IMR-90 (cell line): ENCODE data around the gene KIF3B. TPM values are rescaled to one million over a fixed set of nuclear protein-coding genes. Genes with fewer than 3 reads are reported as not detected.

Experiments used
- ATAC-seq: fragments of 200-7000 bp; cut with Tn5 transposase; 2 replicates; pipeline ENCODE4 v1.9.1; 2020; ENCODE audit warnings: low read depth, mild to moderate bottlenecking, moderate library complexity
- BruUV-seq: library from RNA; stranded (reverse); fragments of 400-500 nt; replicated peaks from 2 replicates; lab custom pipeline; 2021; lab: Mats Ljungman, UMichigan
- CTCF ChIA-PET: fragments of 300-600 bp; formaldehyde crosslinking; extraction: SDS; loops from one replicate; lab custom pipeline; 2021; ENCODE audit warnings: antibody characterized with exemption; lab: Yijun Ruan, JAX
- POLR2A ChIA-PET: fragments of 300-600 bp; sonication (Branson Sonifier 250); formaldehyde crosslinking; loops from one replicate; lab custom pipeline; 2022; ENCODE audit warnings: antibody characterized with exemption; ENCODE audit not compliant: unreplicated experiment; lab: Charles Lee
- DNase-seq: peaks from one replicate; pipeline ENCODE4 v3.0.0; 2013
- H2AFZ ChIP-seq: replicated peaks from 2 replicates; pipeline ENCODE3; 2013; ENCODE audit warnings: low read length, mild to moderate bottlenecking; ENCODE audit not compliant: poor library complexity
- H2AK5ac ChIP-seq: 2 replicates; pipeline ENCODE4 v1.6.1; 2013; ENCODE audit warnings: low read depth, low read length, inconsistent platforms
- H2AK9ac ChIP-seq: replicated peaks from 2 replicates; pipeline ENCODE3; 2013; ENCODE audit warnings: mild to moderate bottlenecking, low read depth, low read length, moderate library complexity; ENCODE audit not compliant: poor library complexity
- H2BK120ac ChIP-seq: 2 replicates; pipeline ENCODE4 v1.6.1; 2013; ENCODE audit warnings: low read depth, low read length, inconsistent platforms
- H2BK15ac ChIP-seq: 3 replicates; pipeline ENCODE4 v1.6.1; 2013; ENCODE audit warnings: low read depth, low read length, inconsistent platforms
- H2BK20ac ChIP-seq: 2 replicates; pipeline ENCODE4 v1.6.1; 2013; ENCODE audit warnings: low read depth, mild to moderate bottlenecking, inconsistent platforms, low read length, moderate library complexity
- H2BK5ac ChIP-seq: 2 replicates; pipeline ENCODE4 v1.6.1; 2013; ENCODE audit warnings: mild to moderate bottlenecking, low read depth, low read length, inconsistent platforms; ENCODE audit not compliant: poor library complexity, severe bottlenecking
- H3K14ac ChIP-seq: replicated peaks from 2 replicates; pipeline ENCODE4 v1.6.1; 2013; ENCODE audit warnings: low read depth, low read length, inconsistent platforms
- H3K18ac ChIP-seq: 2 replicates; pipeline ENCODE4 v1.6.1; 2013; ENCODE audit warnings: low read depth, low read length, control low read depth
- H3K23ac ChIP-seq: 2 replicates; pipeline ENCODE4 v1.6.1; 2013; ENCODE audit warnings: low read depth, low read length, inconsistent platforms
- H3K27ac ChIP-seq: 2 replicates; pipeline ENCODE4 v1.5.1; 2013; ENCODE audit warnings: mild to moderate bottlenecking, control low read depth, low read length; ENCODE audit not compliant: insufficient read depth
- H3K27me3 ChIP-seq: 2 replicates; pipeline ENCODE4 v1.6.1; 2013; ENCODE audit warnings: low read length; ENCODE audit not compliant: control insufficient read depth, insufficient read depth
- H3K36me3 ChIP-seq: 2 replicates; pipeline ENCODE4 v1.6.1; 2013; ENCODE audit warnings: low read length, mixed read lengths; ENCODE audit not compliant: control insufficient read depth, insufficient read depth
- H3K4ac ChIP-seq: 2 replicates; pipeline ENCODE4 v1.6.1; 2013; ENCODE audit warnings: low read depth, low read length, inconsistent platforms
- H3K4me1 ChIP-seq: 2 replicates; pipeline ENCODE4 v1.6.1; 2013; ENCODE audit warnings: low read length, mixed read lengths; ENCODE audit not compliant: control insufficient read depth, insufficient read depth
- H3K4me2 ChIP-seq: 2 replicates; pipeline ENCODE4 v1.6.1; 2013; ENCODE audit warnings: low read depth, mild to moderate bottlenecking, control low read depth, low read length, moderate library complexity
- H3K4me3 ChIP-seq: 2 replicates; pipeline ENCODE4 v1.5.1; 2013; ENCODE audit warnings: low read depth, mild to moderate bottlenecking, control low read depth, low read length, moderate library complexity; ENCODE audit not compliant: insufficient read depth
- H3K56ac ChIP-seq: 2 replicates; pipeline ENCODE4 v1.6.1; 2013; ENCODE audit warnings: low read length, inconsistent platforms; ENCODE audit not compliant: insufficient read depth; ENCODE audit errors: extremely low read depth
- H3K79me1 ChIP-seq, 2 experiments: 2 replicates each; pipeline ENCODE4 v1.6.1; 2013; ENCODE audit warnings: low read length in 2 of 2, inconsistent platforms in 1 of 2, low read depth in 1 of 2
- H3K9ac ChIP-seq: 2 replicates; pipeline ENCODE4 v1.6.1; 2013; ENCODE audit warnings: low read depth, low read length, control low read depth
- H3K9me1 ChIP-seq: 2 replicates; pipeline ENCODE4 v1.6.1; 2013; ENCODE audit warnings: low read length, inconsistent platforms; ENCODE audit not compliant: insufficient read depth
- H3K9me3 ChIP-seq: 2 replicates; pipeline ENCODE4 v1.6.1; 2013; ENCODE audit warnings: low read length; ENCODE audit not compliant: control insufficient read depth, insufficient read depth
- H4K20me1 ChIP-seq: 2 replicates; pipeline ENCODE4 v1.6.1; 2013; ENCODE audit warnings: low read length, inconsistent platforms; ENCODE audit not compliant: insufficient read depth
- H4K5ac ChIP-seq: 2 replicates; pipeline ENCODE4 v1.6.1; 2013; ENCODE audit warnings: mild to moderate bottlenecking, low read depth, low read length, control low read depth
- H4K8ac ChIP-seq, 2 experiments: 2 replicates each; pipeline ENCODE4 v1.6.1; 2013; ENCODE audit warnings: low read depth in 2 of 2, low read length in 2 of 2, control low read depth in 1 of 2, inconsistent platforms in 1 of 2
- H4K91ac ChIP-seq: 2 replicates; pipeline ENCODE4 v1.6.1; 2013; ENCODE audit warnings: low read depth, low read length, inconsistent platforms; ENCODE audit not compliant: insufficient read depth
- BHLHE40 ChIP-seq: fragments of 150-350 bp; IDR thresholded peaks from 2 replicates; pipeline ENCODE4 v1.6.1; 2016; ENCODE audit warnings: mild to moderate bottlenecking, low read depth, low read length
- POLR2A ChIP-seq: IDR thresholded peaks from 2 replicates; pipeline ENCODE4 v1.6.1; 2012; ENCODE audit warnings: mild to moderate bottlenecking, low read depth, low read length
- RCOR1 ChIP-seq: IDR thresholded peaks from 2 replicates; pipeline ENCODE4 v1.6.1; 2012; ENCODE audit warnings: mild to moderate bottlenecking, low read length, improper control_type of control experiment; ENCODE audit not compliant: insufficient replicate concordance
- SMC3 ChIP-seq: fragments of 150-350 bp; IDR thresholded peaks from 2 replicates; pipeline ENCODE4 v1.6.1; 2016; ENCODE audit warnings: low read depth, mild to moderate bottlenecking, antibody characterized with exemption, low read length, moderate library complexity
- WGBS, 2 experiments: methylation state at CpG; one replicate each; pipeline versions ENCODE4 v1.1.5 to v1.1.7; 2013; ENCODE audit warnings: missing lambda C conversion rate in 2 of 2; ENCODE audit not compliant: insufficient read length in 1 of 2; ENCODE audit errors: extremely low coverage in 2 of 2; 5-methylcytosine and 5-hydroxymethylcytosine counted together
- dilution Hi-C: fragments of 300-500 bp; cut with HindIII; formaldehyde crosslinking; loops from one replicate; pipeline ENCODE4 v1.14.3; 2018; ENCODE audit warnings: low sequenced_read_pairs; ENCODE audit not compliant: unreplicated experiment
- in situ Hi-C: fragments of 300-500 bp; cut with MboI; formaldehyde crosslinking; loops from 3 replicates; pipeline ENCODE4 v1.14.3; 2019; ENCODE audit warnings: low sequenced_read_pairs, inconsistent platforms, mixed read lengths
- intact Hi-C: fragments of 100-400 bp; cut with micrococcal nuclease; formaldehyde crosslinking; loops from 2 replicates; pipeline ENCODE4 v1.10.0; 2022
- polyA plus RNA-seq, 3 experiments: library from polyadenylated mRNA; depleted of rRNA; stranded (reverse); fragments of >200 nt; gene quantifications; 2 replicates each; pipeline ENCODE4 v1.2.3, GENCODE V29; 2012; ENCODE audit warnings: low replicate concordance in 1 of 3
- total RNA-seq: library from RNA; depleted of rRNA; stranded (reverse); fragments of >200 nt; gene quantifications from 2 replicates; pipeline ENCODE4 v1.2.3, GENCODE V29; 2012
- TF ChIP-seq, protein P1 (sequence below): fragments of 150-350 bp; IDR thresholded peaks from 2 replicates; pipeline ENCODE4 v1.6.1; 2017; ENCODE audit warnings: mild to moderate bottlenecking, antibody characterized with exemption, low read length, low read depth

KIF3B gene
- total and polyA plus RNA-seq, 2 of the 4 experiments (the other 2 are of a cell fraction) = 17.1 to 28.1 TPM

- intact Hi-C loops = no loop called here
- WGBS, 2 experiments = 60% methylated on average over 1 of the region's 2 CpGs; no CpG with 5 or more reads in 1 of the 2 experiments
Measured at GRCh38 chr20:32261644-32262043, 15.8 kb upstream of the KIF3B start.

More at GRCh38 chr20:32261644-32262043, 15.8 kb upstream of the KIF3B start:
- no peak overlapping the region for H2BK120ac ChIP-seq
- dilution Hi-C loops (no loop called here), in situ Hi-C loops (no loop called here)
- no peak overlapping the region for H3K14ac ChIP-seq
- DNase-seq (no peak), ATAC-seq (no peak)
- no peaks in the 10 kb centered on the region; the same call in 1 of the 2 replicates for H3K9me1 ChIP-seq
- H3K27me3 ChIP-seq = no peaks in the 10 kb centered on the region; the same call in 1 of the 2 replicates
- no TSS peak for BruUV-seq
- no peak overlapping the region for H3K4ac ChIP-seq
- no peak overlapping the region for H2AFZ ChIP-seq
- H2BK20ac ChIP-seq = no peak overlapping the region
- no peaks in the 10 kb centered on the region for H4K20me1 ChIP-seq
- no peak overlapping the region for H3K27ac ChIP-seq
- H3K4me3 ChIP-seq = no peak overlapping the region
- no peak overlapping the region for H3K23ac ChIP-seq
- H3K4me1 ChIP-seq = no peaks in the 10 kb centered on the region
- H2BK5ac ChIP-seq = no peak overlapping the region
- H2BK15ac ChIP-seq = no peak overlapping the region
- H3K79me1 ChIP-seq = no peaks in the 10 kb centered on the region
- no peak overlapping the region for H4K8ac ChIP-seq
- H2AK9ac ChIP-seq = no peak overlapping the region
- no peak overlapping the region for H2AK5ac ChIP-seq
- TF ChIP-seq SMC3 (no peak), BHLHE40 (no peak), POLR2A (no peak), RCOR1 (no peak)
- TF ChIP-seq, protein P1, sequence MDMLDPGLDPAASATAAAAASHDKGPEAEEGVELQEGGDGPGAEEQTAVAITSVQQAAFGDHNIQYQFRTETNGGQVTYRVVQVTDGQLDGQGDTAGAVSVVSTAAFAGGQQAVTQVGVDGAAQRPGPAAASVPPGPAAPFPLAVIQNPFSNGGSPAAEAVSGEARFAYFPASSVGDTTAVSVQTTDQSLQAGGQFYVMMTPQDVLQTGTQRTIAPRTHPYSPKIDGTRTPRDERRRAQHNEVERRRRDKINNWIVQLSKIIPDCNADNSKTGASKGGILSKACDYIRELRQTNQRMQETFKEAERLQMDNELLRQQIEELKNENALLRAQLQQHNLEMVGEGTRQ = no peak
- no peaks in the 10 kb centered on the region for H3K9me3 ChIP-seq
- ChIA-PET POLR2A (no interaction called here), CTCF (no interaction called here)
- H4K5ac ChIP-seq = no peak overlapping the region
- H3K18ac ChIP-seq = no peak overlapping the region
- H4K91ac ChIP-seq = no peak overlapping the region
- no peak overlapping the region for H3K4me2 ChIP-seq
- H3K9ac ChIP-seq = no peak overlapping the region
- H3K56ac ChIP-seq = no peak overlapping the region
- H3K36me3 ChIP-seq = no peaks in the 10 kb centered on the region
